ENCODE measurements around the gene RIPPLY3.

RIPPLY3 gene

DNA sequence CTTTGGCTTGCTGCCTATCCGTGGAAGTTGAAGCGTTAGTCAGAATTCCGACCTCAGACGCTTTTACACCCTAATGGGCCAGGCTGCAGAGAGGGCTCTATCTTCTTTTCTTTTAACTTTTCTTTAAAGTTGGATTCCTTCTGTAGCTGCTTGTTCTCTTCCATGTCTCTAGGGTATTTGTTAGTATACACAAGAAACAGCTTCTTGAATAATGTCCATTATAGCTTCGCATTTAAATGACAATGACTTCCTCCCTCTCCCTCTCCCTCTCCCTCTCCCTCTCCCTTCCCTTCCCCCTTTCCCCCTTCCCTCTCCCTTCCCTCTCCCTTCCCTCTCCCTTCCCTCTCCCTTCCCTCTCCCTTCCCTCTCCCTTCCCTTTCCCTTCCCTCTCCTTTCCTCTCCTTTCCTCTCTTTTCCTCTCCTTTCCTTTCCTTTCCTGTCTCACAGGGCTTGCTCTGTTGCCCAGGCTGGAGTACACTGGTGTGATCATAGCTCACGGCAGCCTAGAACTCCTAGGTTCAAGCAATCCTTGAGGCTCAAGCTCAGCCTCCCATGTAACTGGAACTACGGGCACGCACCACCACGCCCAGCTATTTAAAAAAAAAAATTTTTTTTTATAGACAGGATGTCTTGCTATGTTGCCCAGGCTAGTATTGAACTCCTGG is 33.0 kb downstream of the RIPPLY3 start:
- Histone ChIP-seq H3K4me1 (no peaks in the 10 kb centered on the region), H3K9me3 (no peaks in the 10 kb centered on the region), H3K4me3 (no peak overlapping the region), H3K36me3 (no peaks in the 10 kb centered on the region), H3K27me3 (peaks cover 0 to 3% of the 10 kb centered on the region in 2 donors), H3K27ac (no peak overlapping the region)
- DNase-seq: no peak
- TF ChIP-seq, protein P1, sequence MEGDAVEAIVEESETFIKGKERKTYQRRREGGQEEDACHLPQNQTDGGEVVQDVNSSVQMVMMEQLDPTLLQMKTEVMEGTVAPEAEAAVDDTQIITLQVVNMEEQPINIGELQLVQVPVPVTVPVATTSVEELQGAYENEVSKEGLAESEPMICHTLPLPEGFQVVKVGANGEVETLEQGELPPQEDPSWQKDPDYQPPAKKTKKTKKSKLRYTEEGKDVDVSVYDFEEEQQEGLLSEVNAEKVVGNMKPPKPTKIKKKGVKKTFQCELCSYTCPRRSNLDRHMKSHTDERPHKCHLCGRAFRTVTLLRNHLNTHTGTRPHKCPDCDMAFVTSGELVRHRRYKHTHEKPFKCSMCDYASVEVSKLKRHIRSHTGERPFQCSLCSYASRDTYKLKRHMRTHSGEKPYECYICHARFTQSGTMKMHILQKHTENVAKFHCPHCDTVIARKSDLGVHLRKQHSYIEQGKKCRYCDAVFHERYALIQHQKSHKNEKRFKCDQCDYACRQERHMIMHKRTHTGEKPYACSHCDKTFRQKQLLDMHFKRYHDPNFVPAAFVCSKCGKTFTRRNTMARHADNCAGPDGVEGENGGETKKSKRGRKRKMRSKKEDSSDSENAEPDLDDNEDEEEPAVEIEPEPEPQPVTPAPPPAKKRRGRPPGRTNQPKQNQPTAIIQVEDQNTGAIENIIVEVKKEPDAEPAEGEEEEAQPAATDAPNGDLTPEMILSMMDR (IDR thresholded peaks at IDR 0.05): no peak
- intact Hi-C loops (cut with DNase I; ENCODE audit: low total_unique reads): no loop called here

DNA sequence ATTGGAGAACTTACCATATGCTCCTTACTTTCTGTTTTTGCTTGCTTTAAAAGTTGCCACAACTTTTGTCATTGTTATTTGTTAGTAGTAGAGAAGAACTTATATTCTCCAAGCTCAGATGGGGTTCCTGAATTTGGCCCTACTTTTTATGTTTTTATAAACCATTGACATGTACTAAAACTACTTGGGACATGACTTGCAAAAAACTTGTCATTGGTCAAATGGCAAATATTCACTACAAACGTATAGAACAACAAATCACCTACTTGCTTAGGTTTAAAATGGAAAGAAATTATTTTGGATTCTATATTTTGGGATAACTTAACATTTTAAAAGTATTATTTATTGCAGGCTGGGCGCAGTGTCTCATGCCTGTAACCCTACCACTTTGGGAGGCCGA is 33.7 kb downstream of the RIPPLY3 start:
- Histone ChIP-seq H3K4me1 (no peaks in the 10 kb centered on the region), H3K27ac (no peak overlapping the region), H3K9me3 (no peaks in the 10 kb centered on the region), H3K4me3 (no peak overlapping the region), H3K27me3 (peaks cover 0 to 6% of the 10 kb centered on the region in 2 donors), H3K36me3 (no peaks in the 10 kb centered on the region)
- DNase-seq: no peak
- intact Hi-C loops (cut with DNase I; ENCODE audit: low total_unique reads): no loop called here
- TF ChIP-seq, protein P1 (IDR thresholded peaks at IDR 0.05): no peak

DNA sequence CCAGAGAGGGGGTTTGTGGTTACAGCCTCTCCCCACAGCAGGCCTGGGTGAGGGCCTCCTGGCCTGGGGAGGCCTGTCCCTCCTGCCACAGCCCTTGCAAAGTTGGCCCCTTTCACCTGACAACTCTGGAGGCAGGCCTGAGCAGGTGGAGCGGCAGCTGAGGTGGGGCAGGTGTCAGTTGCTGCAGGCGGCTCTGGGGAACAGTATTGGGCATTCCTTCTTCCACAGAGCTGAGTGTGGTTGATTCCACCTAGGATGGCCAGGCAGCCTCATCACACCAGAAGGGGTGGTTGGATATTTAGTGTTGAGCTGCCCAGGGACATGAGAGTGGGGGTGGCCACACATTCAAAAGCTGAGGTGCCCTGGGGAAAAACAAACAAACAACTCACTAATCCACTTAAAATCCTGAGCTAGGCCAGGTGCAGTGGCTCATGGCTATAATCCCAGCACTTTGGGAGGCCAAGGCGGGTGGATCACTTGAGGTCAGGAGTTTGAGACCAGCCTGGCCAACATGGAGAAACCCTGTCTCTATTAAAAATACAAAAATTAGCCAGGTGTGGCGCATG is 35.3 kb downstream of the RIPPLY3 start:
- TF ChIP-seq, protein P1 (IDR thresholded peaks at IDR 0.05): no peak
- intact Hi-C loops (cut with DNase I; ENCODE audit: low total_unique reads): no loop called here
- DNase-seq: no peak

DNA sequence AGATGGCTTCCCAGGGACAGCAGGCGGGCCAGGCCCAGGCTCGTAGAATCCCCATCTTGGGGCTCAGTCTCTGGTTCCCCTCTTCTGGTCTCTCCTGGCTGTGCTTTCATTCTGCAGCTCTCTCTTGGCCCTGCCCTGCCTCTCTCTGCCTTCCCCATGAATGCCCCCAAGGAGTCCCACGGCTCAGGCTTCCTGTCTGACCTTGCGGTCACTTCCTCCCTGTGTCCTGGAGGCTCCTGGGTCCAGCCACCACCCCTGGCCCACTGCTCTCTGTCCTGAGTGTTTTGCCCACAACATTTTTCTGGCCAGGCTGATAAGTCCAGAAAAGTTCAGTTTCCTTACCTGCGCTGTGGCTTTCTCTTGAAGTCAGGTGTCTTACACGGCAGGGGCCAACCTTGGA is 37.3 kb downstream of the RIPPLY3 start:
- no peak for DNase-seq
- Histone ChIP-seq H3K4me1 (no peaks in the 10 kb centered on the region), H3K9me3 (no peaks in the 10 kb centered on the region), H3K36me3 (no peaks in the 10 kb centered on the region), H3K27ac (no peak overlapping the region), H3K27me3 (peaks cover 0 to 6% of the 10 kb centered on the region in 2 donors), H3K4me3 (no peak overlapping the region)
- intact Hi-C loops (cut with DNase I; ENCODE audit: low total_unique reads): no loop called here
- TF ChIP-seq, protein P1 (IDR thresholded peaks at IDR 0.05): no peak

More for the DNA sequence above, 35.3 kb downstream of the RIPPLY3 start:
- Histone ChIP-seq H3K4me1 (no peaks in the 10 kb centered on the region), H3K27ac (no peak overlapping the region), H3K4me3 (no peak overlapping the region), H3K36me3 (no peaks in the 10 kb centered on the region), H3K9me3 (no peaks in the 10 kb centered on the region), H3K27me3 (peaks cover 0 to 6% of the 10 kb centered on the region in 2 donors)

DNA sequence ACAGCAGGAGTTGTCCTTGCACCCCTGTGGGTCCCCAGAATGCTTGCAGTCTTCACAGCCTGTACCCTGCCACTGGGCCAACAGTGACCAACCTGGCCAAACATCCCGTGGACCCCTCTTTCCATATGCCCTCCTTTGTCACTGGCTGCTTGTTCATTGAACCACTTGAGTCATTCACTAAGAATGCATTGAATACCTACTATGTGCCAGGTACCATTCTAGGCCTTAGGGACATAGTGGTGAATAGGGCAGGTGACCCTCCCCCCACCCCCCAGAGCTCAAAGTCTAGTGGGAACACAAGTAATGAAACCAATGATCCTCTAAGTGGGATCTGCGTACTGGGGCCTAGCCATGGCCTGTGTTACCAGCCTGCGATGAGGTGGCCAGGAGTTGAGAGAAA is 38.1 kb downstream of the RIPPLY3 start:
- H3K36me3 ChIP-seq: no peaks in the 10 kb centered on the region
- peaks cover 0 to 6% of the 10 kb centered on the region in 2 donors for H3K27me3 ChIP-seq
- no peaks in the 10 kb centered on the region for H3K9me3 ChIP-seq
- no peak for DNase-seq
- no peak overlapping the region for H3K4me3 ChIP-seq
- TF ChIP-seq, protein P1 (IDR thresholded peaks at IDR 0.05): no peak
- no peak overlapping the region for H3K27ac ChIP-seq
- no peaks in the 10 kb centered on the region for H3K4me1 ChIP-seq
- intact Hi-C loops (cut with DNase I; ENCODE audit: low total_unique reads): no loop called here

Measured in tibial artery (tissue), 4 donors.